ENCODE measurements around the gene NAT16. TPM values are rescaled to one million over a fixed set of nuclear protein-coding genes. Genes with fewer than 3 reads are reported as not detected.

Gene NAT16
- total RNA-seq, 4 donors from 2014 or later = 0.29 to 1.4 TPM; not detected in 2

DNA sequence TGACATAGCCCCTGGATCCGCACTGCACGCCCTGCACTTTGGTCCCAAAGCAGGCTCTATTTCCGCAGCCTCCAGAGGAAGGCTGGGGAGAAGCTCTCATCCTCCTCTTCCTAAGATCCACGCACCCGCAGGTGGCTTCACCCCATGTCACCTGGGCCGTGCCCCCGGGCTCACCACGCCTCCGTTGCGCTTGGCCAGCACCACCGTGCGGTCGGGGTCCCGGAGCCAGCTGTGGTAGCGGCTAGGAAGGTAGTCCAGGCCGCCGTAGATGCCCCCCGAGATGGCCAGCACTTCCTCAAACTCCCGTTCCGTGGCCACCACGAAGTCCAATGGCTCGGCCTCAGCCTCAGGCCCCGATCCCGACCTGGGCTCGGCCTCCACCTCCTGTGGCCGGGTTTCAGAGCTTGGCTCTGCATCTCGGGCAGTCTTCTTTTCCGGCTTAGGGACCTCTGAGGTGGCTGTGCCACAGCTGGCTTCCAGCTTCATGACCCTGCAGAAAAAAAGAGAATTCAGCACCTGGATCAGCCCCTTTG lies 5.7 kb downstream of the NAT16 start:
- DNase-seq = no peak
- H3K27ac ChIP-seq = no peak overlapping the region
- intact Hi-C loops (cut with DNase I) = no loop called here
- H3K4me1 ChIP-seq = peaks cover 22 to 44% of the 10 kb centered on the region in 2 donors
- whole genome bisulfite sequencing, 2 donors = 11 to 16% methylated on average over 13 to 16 of the region's 28 CpGs
- H3K4me3 ChIP-seq (replicated peaks in 1 of 3) = no peak overlapping the region
- H3K9me3 ChIP-seq = no peaks in the 10 kb centered on the region
- no peaks in the 10 kb centered on the region for H3K36me3 ChIP-seq
- TF ChIP-seq CTCF (IDR thresholded peaks at IDR 0.05) (no peak), POLR2A (IDR thresholded peaks at IDR 0.05) (no peak)
- H3K27me3 ChIP-seq = peaks cover 38% of the 10 kb centered on the region

GRCh38 chr7:101173752-101174244 lies 6.3 kb downstream of the NAT16 start:
- H3K36me3 ChIP-seq = no peaks in the 10 kb centered on the region
- peaks cover 33% of the 10 kb centered on the region for H3K27me3 ChIP-seq
- no peaks in the 10 kb centered on the region for H3K9me3 ChIP-seq
- peak overlapping the region in 1 of 3 donors; percentile 38 for H3K27ac ChIP-seq
- peak; percentile 39 to 51 for DNase-seq
- TF ChIP-seq POLR2A (IDR thresholded peaks at IDR 0.05) = no peak
- TF ChIP-seq CTCF (IDR thresholded peaks at IDR 0.05) = no peak
- intact Hi-C loops (cut with DNase I) = no loop called here
- peaks cover 22 to 40% of the 10 kb centered on the region in 2 donors for H3K4me1 ChIP-seq
- peak overlapping the region in 1 of 3 donors; percentile 22 for H3K4me3 ChIP-seq (replicated peaks in 1 of 3)
- WGBS, 2 donors = 4 to 7% methylated on average over 16 of the region's 16 CpGs

GRCh38 chr7:101172854-101173751 lies 7.0 kb downstream of the NAT16 start:
- H3K36me3 ChIP-seq = no peaks in the 10 kb centered on the region
- H3K9me3 ChIP-seq = no peaks in the 10 kb centered on the region
- peaks cover 22 to 40% of the 10 kb centered on the region in 2 donors for H3K4me1 ChIP-seq
- peak overlapping the region in 1 of 3 donors; percentile 22 for H3K4me3 ChIP-seq (replicated peaks in 1 of 3)
- 4 to 6% methylated on average over 19 to 27 of the region's 53 CpGs for WGBS, 2 donors
- intact Hi-C loops (cut with DNase I) = no loop called here
- DNase-seq = peak; percentile 94 to 95
- no peak for TF ChIP-seq CTCF (IDR thresholded peaks at IDR 0.05)
- TF ChIP-seq POLR2A (IDR thresholded peaks at IDR 0.05) = no peak
- H3K27me3 ChIP-seq = peaks cover 33% of the 10 kb centered on the region
- H3K27ac ChIP-seq = peak overlapping the region in 1 of 3 donors; percentile 38

GRCh38 chr7:101172005-101172853 lies 7.9 kb downstream of the NAT16 start:
- H3K27ac ChIP-seq = no peak overlapping the region
- TF ChIP-seq POLR2A (IDR thresholded peaks at IDR 0.05) = no peak
- no peak for TF ChIP-seq CTCF (IDR thresholded peaks at IDR 0.05)
- intact Hi-C loops (cut with DNase I) = no loop called here
- DNase-seq = peak; percentile 63 to 64
- H3K4me1 ChIP-seq = peaks cover 22 to 40% of the 10 kb centered on the region in 2 donors
- no peaks in the 10 kb centered on the region for H3K36me3 ChIP-seq
- no peaks in the 10 kb centered on the region for H3K9me3 ChIP-seq
- H3K4me3 ChIP-seq (replicated peaks in 1 of 3) = peak overlapping the region in 1 of 3 donors; percentile 22
- peaks cover 33% of the 10 kb centered on the region for H3K27me3 ChIP-seq
- 0 to 2% methylated on average over 6 to 45 of the region's 79 CpGs for WGBS, 2 donors
